Adipose tissue (tissue), 3 donors: ENCODE measurements around the gene USP49. TPM values are rescaled to one million over a fixed set of nuclear protein-coding genes. Genes with fewer than 3 reads are reported as not detected.

Source experiments
- H3K27ac ChIP-seq: one replicate; pipeline ENCODE4 v1.5.1; 2013; ENCODE audit warnings: low read depth, low read length
- WGBS, 3 donors: extraction: QIAGEN DNeasy Blood & Tissue Kit; methylation state at CpG; one replicate each; pipeline ENCODE4 v1.1.7; 2013; 5-methylcytosine and 5-hydroxymethylcytosine counted together
- polyA plus RNA-seq, 3 donors: library from polyadenylated mRNA; stranded (reverse); fragments of 200-250 nt; gene quantifications; one replicate each; pipeline ENCODE4 v1.2.3, GENCODE V29; 2013
- donor health status: healthy with polysubstance abuse.
- donor health status: Bipolar disorder and iron deficiency.
- donor health status: healthy.

The USP49 gene
- polyA plus RNA-seq, 3 donors, result 0.79 to 1.9 (median 1.3) TPM

DNA sequence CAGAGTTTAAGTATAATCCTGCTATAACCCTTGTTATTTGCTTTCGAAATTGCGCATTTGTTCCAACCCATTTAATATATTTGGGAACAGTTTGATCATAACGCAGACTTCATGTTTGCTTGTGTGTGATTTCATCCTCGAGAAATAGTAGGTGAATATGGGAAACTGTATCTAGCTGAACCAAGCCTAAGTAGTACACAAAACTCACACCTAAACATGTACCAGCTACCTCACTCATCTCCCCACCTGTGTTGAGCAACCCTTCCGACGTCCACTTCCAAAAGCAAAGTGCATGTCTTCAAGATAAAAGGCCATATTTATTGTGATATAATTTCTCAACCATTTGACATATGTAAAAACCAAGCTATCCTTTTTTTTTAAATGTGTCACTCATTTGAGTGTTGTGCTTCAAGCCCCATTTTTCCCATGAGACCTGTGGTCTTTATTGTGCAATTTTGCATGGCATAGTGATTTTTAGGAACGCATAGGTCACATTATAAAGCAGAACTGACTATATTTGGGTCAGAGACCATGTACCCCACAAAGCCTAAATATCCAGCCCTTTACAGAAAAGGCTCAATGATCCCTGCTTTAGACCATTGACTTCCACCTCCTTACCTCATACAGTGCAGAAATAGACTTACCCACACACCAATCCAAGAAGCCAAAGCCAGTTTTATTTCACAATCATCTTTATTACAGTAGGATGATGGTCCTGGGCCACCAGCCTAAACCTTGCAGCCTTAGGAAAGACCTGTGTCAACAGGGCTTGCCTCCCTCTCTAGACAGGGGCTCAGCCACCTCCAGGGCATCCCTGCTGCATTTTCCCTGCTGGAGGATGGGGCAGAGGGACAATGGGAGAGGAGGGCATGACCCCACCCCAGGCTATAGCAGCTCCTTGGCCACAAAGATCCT, 39.4 kb upstream of the USP49 start:
- H3K27ac ChIP-seq, result no peak overlapping the region
- WGBS, 3 donors, result 67 to 79% (median 68%) methylated on average over 7 of the region's 7 CpGs

DNA sequence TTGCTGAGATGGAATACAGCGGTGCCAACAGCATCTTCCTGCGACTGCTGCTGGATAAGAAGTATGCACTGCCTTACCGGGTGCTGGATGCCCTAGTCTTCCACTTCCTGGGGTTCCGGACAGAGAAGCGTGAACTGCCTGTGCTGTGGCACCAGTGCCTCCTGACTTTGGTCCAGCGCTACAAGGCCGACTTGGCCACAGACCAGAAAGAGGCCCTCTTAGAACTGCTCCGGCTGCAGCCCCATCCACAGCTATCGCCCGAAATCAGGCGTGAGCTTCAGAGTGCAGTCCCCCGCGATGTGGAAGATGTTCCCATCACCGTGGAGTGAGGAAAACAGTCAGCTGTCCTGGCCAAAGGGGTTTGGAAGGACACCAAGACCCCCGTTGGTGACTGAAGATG, 37.2 kb upstream of the USP49 start:
- H3K27ac ChIP-seq, result no peak overlapping the region
- WGBS, 3 donors, result 92 to 93% (median 93%) methylated on average over 15 of the region's 15 CpGs

DNA sequence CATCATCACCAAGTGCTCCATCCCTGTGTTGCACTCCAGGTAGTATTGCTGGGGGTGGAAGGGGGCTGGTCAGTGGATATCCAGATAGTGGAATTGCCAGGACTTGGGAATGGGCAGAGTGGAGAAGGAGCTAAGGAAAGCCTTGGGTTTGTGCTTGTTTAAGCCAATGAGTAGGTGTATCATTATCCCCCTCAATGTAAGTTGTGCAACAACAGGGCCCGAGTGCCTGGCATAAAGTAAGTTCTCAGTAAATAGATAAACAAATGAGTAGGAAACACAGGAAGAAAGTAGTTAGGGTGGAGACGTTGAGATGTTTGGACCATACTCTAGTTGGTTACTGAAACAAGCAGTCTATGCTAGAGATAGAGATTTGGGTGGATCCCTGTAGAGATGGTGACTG, 36.6 kb upstream of the USP49 start:
- H3K27ac ChIP-seq, result no peak overlapping the region
- WGBS, 3 donors, result 49 to 75% (median 61%) methylated on average over 2 of the region's 2 CpGs

DNA sequence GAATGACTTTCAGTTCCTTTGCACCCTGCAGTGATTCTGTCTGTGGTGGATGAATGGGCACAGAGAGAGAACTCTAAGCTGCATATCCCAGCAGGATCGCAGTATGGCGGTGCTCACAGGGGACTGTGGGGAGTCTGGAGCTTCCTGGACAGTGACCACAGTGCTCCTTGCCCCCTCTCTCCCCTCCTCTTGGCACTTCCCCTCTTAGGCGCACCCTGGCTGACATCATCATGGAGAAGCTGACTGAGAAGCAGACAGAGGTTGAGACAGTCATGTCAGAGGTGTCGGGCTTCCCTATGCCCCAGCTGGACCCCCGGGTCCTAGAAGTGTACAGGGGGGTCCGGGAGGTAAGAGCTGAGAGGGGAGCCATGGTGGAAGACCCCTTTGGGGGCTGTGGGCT, 34.7 kb upstream of the USP49 start:
- 83 to 87% (median 84%) methylated on average over 6 of the region's 6 CpGs for WGBS, 3 donors
- H3K27ac ChIP-seq, result no peak overlapping the region

DNA sequence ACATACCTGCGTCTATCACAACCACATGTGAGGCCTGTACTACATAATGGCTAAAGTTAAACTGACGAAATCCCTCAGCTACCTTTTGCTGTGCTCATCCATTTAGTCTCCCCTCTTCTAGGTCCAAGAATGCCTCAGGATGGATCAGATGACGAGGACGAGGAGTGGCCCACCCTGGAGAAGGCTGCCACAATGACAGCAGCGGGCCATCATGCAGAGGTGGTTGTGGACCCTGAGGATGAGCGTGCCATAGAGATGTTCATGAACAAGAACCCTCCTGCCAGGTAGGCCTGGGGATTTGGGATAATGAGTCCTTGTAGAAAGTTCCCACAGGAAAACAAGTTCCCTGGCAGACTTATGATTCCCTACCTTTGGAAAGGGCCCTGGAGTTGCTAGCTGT, 32.1 kb upstream of the USP49 start:
- no peak overlapping the region for H3K27ac ChIP-seq
- WGBS, 3 donors, result 88 to 95% (median 92%) methylated on average over 6 of the region's 6 CpGs

DNA sequence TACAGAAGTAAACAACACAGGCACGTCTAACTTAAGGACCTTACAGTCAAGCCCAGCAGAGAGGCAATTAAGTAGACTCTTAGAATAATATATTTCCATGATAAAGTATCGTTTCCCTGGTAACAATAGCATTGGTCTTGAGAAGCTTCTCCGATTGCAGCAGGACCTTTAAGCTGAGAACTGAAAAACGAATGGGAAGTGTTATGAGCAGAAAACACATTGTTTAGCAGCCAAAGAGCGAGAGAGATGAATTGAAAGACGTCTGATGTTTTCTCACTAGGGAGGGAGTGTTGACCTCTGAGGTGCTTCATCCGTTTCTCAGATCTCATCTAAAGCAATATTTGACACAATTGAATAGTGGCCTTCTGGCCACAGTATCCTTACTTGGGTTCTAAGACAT, 27.0 kb upstream of the USP49 start:
- 2 to 7% (median 4%) methylated on average over 7 of the region's 7 CpGs for WGBS, 3 donors
- H3K27ac ChIP-seq, result no peak overlapping the region

DNA sequence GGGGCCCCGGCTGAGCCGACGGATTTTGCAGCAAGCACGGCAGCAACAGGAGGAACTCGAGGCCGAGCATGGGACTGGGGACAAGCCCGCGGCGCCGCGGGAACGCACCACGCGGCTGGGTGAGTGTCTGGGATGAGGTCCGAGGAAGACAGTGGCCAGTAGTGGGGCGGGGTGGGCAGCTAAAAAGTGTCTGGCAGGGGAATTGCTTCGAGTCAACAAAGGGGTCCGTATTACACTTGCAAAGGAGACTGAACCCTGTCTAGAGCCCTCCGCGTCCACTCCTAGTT, 26.5 kb upstream of the USP49 start:
- H3K27ac ChIP-seq, result no peak overlapping the region
- WGBS, 3 donors, result 0 to 1% (median 0%) methylated on average over 17 to 20 of the region's 20 CpGs

DNA sequence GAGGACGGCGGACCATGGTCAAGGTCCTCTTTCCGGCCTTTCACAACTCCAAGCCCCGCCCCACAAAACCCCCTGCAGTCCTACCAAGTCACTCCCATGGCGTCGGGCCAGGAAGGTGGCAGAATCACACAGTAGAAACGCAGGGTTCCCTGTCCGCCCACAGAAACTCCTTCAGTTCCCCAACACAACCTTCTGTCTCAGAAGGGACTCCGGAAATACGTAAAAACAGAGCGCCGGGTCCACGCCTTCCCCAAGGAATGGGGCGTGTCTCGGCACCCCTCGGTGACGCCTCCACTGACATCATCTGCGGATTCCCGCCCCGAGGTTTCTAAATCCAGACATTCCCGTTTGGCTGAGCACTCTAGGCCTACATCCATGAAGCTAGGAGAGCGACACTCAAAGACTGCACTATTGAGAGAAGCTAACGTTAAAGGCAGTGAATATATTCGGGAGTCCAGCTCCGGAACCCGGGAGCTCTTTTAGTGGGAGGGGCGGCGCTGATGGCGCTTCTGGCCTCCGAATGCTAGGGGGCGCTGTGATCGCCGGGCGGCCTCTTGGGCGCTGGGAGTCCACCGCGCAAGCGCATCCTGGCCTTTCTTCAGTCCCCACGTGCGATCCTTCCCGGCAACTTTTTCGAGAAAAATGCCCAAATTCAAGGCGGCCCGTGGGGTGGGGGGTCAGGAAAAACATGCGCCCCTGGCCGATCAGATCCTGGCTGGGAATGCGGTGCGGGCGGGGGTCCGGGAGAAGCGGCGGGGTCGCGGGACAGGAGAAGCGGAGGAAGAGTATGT, 25.9 kb upstream of the USP49 start, which contains the start of the genes BYSL and MED20:
Gene BYSL (plus strand): TSS at position 579 of the 791 bp plus-strand sequence. CDS start 64 bp downstream, at position 643.
Gene MED20 (minus strand): TSS at position 219 of the 791 bp plus-strand sequence. CDS start 121 bp downstream, at position 98.
- 0 to 1% (median 0%) methylated on average over 55 of the region's 55 CpGs for WGBS, 3 donors
- H3K27ac ChIP-seq, result peak within 1 kb of the TSS; percentile 68

DNA sequence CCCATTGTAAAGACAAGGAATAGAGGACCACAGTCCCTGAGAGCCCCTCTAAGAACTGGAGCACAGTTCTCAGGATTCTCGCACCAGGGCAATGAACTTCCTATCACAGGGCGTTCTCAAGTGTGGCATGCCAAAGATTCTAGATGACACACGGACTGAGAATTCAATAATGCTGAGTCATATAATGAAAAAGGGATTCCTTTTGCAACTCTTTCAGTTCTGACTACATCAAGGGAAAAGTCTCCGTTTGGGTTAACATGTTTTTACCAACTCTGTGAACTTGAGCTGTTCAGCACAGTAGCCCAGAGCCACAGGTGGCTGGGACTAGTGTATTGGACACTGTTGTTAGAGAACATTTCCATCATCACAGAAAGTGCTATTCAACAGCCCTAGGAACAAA, 22.4 kb upstream of the USP49 start:
- 47 to 59% (median 51%) methylated on average over 4 of the region's 4 CpGs for WGBS, 3 donors

DNA sequence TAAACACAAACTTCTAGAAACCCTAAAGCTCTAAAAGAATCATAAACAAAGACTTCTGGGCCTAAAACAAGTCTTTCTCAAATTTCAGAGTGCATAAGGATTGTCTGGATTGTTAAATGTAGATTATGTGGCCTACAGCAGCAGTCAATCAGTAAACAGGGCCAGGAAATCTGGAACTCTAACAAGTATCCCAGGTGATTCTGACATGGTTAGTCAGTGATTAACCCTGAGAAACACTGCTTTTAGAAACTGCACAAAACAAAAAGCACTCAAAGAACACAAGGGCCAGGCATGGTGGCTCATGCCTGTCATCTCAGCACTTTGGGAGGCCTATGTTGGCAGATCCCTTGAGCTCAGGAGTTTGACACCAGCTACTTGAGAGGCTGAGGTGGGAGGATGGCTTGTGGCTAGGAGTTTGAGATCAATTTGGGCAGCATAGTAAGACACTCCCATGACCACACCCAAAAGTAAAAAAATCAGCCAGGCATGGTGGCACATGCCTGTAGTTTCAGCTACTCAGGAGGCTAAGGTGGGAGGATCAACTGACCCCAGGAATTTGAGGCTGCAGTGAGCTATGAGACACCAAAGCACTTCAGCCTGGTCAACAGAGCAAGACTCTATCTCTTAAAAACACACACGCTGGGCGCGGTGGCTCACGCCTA, 19.8 kb upstream of the USP49 start:
- WGBS, 3 donors, result 95 to 98% (median 96%) methylated on average over 4 of the region's 4 CpGs
- H3K27ac ChIP-seq, result no peak overlapping the region

More for the DNA sequence above, 22.4 kb upstream of the USP49 start:
- no peak overlapping the region for H3K27ac ChIP-seq

DNA sequence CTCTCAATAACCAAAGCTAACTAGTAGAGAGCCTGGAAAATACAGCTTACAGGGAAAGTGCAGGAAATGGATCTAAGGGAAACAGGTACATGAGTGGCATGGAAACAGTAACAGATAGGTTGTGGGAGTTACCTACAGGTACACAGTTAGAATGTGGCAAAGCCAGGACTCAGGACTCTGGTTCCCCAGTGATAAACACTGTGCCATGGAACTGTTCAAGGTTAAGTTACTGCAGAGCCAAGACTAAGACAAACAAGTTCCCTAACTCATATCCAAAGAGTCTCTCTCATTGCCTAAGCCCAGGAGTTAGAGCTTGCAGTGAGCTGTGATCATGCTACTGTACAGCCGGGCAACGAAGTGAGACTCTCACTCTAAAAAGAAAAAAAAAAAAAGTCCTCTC, 19.2 kb upstream of the USP49 start:
- 41 to 94% (median 94%) methylated on average over 2 of the region's 2 CpGs for WGBS, 3 donors
- no peak overlapping the region for H3K27ac ChIP-seq

DNA sequence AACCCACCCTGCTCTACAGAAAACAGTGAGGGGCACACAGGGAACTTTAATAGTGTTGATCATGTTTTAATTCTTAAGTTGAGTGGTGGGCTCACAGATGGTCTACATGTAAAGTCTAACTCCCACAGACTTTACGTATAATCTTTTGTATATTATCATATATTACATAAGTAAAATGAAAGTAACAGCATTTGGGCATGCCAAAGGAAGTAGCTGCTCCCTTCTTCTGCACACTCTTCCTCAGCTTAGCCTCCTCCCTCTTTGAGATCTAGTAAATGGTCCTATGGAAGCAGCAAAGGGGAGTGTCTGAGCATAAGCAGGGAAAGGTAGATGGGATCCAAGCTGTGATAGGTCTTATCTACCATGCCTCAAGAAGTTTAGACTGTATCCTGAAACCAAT, 14.6 kb upstream of the USP49 start:
- no peak overlapping the region for H3K27ac ChIP-seq
- 85 to 100% (median 97%) methylated on average over 1 of the region's 1 CpG for WGBS, 3 donors

DNA sequence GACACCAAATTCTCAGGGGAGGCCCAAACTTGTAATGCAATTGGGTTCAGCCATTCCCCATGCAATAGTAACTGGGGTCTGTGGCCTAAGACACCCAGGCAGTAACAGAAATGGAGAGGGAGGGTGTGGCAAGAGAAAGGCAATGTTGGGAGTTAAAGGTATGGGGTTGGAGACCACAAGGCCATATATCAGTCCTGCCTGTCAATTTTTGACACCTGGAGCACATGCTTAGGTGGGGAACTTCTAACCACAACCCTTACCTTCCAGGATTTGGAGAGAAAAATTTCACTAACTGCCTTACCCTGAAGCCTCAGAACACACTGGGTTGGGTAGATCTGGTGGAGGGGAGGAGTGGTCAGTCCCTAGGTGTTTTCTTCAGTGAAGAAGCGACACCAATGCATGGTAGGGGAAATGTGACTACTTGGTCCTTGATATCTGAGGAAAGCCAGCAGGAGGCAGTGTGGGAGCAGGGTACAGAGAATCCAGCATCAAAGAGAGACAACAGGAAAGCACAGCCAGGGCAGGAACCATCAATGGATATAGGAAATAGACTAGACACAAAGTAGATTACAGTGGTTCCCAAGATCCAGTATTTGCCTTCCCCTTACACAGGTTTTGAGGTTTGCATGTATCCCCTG, 6.8 kb upstream of the USP49 start:
- whole genome bisulfite sequencing, 3 donors, result 88 to 100% (median 100%) methylated on average over 1 of the region's 1 CpG
- no peak overlapping the region for H3K27ac ChIP-seq

DNA sequence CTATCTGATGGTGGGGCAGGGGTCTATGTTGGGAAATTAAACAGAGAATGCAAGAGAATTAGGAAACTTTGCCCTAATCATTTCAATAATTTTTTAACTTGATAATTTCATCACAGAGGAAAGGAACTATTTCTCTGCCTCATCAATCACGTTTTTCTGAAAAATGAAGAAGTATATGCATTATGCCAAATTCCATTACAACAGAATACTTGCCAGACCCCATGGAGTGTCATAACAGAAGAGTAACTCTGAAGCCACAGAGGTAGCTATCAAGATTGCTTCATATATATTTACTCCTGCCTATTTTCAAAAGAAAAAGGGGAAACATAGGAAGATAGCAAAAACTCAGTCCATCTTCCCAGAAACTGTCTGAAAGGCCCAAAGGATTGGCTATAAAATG, 5.7 kb upstream of the USP49 start:
- whole genome bisulfite sequencing, 3 donors, result 56 to 80% (median 61%) methylated on average over 1 of the region's 1 CpG
- H3K27ac ChIP-seq, result no peak overlapping the region

DNA sequence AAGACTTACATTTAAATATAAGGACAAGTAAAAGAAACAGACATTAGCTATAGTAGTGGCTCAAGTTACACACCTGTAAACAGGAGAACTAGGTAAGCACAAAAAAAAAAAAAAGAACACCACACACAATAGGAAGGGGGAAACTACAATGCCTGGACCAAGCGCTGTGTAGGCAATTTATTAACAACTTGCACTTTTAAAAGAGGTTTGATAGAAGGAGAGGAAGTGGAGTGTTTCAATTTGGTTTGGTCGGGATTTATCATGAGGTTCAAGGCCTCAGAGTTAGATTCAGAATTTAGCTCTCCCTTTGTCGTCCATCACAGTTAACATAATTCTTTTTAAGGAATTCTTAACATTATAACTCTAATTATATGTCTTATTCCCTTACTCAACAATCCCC, 1.1 kb upstream of the USP49 start:
- 39 to 55% (median 41%) methylated on average over 3 of the region's 3 CpGs for WGBS, 3 donors
- no peak overlapping the region for H3K27ac ChIP-seq

DNA sequence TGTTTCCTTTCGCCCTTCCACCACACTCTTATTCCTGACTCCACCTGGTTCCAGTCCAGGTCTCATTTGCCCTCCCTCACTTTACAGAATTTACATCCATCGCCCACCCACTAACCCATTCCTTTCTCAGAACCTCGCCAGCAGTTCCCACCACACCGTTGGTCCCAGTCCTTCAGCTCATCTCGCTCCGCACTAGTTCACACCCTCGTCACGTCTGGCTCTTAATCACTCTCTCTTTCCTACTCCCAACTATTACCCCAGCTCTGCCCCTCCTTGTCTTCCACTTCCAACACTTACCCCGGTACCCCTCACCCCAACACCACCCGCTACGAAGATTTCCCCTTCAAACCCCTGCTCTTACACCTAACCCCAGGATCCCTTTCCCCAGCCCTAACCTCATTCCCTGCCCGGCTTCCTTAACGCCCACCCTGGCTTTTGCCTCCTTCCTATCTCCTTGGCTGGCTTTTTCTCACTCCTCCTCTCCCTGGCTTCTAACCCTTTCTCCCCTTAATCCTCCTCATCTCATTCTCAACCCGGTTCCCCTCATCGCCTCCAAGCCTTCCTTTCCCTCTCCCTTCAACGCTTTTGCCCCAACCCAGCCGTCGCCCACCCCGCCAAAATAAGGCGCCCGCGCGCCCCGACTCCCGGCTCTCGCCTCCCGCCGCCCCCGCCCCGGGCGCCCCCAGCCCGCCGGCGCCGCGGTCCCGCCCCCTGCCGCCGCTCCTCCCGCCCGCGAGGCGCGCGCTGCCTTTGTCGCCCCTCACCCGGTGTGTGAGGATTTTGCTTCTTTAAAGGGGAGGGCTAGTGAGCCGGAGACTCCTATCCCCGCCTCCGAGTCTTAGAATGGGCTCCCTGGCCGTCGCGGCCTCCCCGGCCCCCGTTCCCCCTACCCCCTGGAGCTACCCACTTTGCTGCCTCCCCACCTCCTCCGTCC, 542 bp downstream of the USP49 start:
- 2% methylated on average over 45 to 56 of the region's 56 CpGs for WGBS, 3 donors
- H3K27ac ChIP-seq, result no peak overlapping the region

DNA sequence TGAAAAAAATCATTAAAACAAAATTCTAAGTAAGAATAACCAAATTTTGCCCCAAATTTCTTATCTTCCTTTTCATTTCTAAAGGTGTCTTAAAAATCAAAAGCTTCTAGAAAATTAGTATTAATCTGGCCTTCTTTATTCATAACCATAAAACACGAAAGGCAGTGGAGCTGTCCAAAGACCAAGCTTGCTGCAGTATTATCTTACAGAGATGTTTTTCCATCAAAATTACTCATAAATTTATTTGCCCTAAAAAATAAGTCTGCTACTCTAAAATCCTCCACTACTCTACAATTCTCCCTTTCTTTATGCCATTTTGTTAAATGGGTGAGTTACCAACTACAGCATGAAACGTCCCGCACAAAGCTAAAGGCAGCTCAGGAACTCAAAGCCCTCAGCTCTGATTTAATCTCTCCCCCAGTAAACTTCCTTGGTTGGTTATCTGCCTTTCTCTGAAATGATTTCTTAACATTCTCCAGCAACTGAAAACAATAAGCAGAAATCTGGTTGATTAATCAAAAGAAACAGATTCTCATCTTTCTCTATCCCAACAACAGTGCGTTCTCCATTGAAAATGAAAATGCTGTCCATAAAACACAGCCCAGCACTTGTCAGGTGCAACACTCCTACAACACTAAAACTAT, 2.1 kb downstream of the USP49 start:
- H3K27ac ChIP-seq, result no peak overlapping the region
- WGBS, 3 donors, result 54 to 82% (median 70%) methylated on average over 4 of the region's 4 CpGs
